ENCODE measurements around the gene LRP5.
"Not testable (repeated sequence)": the region's sequence is repeated elsewhere in the genome, so short reads cannot be mapped to it uniquely, and the experiment has no call there.

The LRP5 gene

DNA sequence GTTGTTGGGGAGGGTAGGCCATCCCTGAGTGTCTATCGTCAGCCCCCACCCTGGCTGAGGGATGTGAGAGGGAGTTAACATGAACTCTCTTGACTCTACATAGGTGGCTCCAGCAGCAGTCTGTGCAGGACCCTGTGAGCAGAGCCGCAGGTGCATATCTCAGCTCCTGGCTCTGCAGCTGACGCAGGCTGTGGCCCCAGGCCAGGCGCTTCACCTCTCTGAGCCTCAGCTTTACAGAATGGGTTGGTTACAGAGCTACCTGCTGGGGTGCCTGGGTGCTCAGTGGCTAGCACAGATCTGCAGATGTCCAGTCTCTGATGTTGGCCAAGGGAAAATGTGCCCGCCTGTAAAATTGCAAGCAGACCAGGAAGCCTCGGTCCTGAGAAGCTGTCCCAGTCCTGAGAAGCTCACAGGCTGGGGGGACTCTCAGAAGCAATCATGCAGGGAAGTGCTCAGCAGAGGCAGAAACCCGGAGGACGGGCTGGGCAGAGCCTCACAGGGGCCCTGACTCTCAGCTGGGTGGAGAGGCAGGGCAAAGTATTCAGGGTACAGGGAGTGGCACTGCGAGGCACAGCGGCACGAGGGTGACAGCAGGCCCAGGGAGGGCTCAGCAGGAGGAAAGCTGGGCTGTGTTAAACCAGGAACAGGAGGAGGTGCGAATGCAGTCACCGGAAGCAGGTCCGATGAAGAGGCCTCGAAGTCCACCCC is 15.9 kb upstream of the LRP5 start:
- TF ChIP-seq ZNF274 (IDR thresholded peaks at IDR 0.05; ENCODE audit: low read depth, low read length) = no peak
- no peak overlapping the region for H3K4me3 ChIP-seq (ENCODE audit: low read length)

DNA sequence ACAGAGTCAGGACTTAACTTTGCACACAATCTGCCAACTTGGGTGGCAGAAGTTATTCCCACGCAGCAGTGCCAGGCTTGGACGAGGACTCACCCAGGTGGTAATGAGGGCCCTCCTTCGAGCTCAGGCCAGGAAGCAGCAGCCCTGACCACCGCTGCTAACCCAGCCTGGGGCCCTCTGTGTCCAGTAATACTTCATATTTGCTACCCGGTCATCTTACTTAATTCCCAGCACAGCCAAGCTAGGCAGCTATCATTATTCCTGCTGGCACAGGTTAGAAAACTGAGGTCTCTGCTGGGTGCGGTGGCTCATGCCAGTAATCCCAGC is 15.4 kb upstream of the LRP5 start:
- TF ChIP-seq ZNF274 (IDR thresholded peaks at IDR 0.05; ENCODE audit: low read depth, low read length) = no peak
- H3K4me3 ChIP-seq (ENCODE audit: low read length) = no peak overlapping the region

DNA sequence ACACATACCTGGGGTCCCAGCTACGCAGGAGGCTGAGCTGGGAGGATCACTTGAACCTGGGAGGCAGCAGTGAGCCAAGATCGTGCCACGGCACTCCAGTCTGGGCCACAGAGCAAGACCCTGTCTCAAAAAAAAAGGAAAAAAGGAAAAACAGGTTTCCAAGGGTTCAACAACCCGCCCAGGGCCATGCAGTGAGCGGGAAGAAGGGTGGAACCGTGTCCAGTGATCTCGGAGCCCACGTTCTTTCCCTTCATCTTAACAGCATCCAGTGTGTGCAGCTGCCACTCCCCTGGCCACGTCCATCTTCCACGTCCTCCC is 14.9 kb upstream of the LRP5 start:
- TF ChIP-seq ZNF274 (IDR thresholded peaks at IDR 0.05; ENCODE audit: low read depth, low read length) = no peak
- H3K4me3 ChIP-seq (ENCODE audit: low read length) = no peak overlapping the region

DNA sequence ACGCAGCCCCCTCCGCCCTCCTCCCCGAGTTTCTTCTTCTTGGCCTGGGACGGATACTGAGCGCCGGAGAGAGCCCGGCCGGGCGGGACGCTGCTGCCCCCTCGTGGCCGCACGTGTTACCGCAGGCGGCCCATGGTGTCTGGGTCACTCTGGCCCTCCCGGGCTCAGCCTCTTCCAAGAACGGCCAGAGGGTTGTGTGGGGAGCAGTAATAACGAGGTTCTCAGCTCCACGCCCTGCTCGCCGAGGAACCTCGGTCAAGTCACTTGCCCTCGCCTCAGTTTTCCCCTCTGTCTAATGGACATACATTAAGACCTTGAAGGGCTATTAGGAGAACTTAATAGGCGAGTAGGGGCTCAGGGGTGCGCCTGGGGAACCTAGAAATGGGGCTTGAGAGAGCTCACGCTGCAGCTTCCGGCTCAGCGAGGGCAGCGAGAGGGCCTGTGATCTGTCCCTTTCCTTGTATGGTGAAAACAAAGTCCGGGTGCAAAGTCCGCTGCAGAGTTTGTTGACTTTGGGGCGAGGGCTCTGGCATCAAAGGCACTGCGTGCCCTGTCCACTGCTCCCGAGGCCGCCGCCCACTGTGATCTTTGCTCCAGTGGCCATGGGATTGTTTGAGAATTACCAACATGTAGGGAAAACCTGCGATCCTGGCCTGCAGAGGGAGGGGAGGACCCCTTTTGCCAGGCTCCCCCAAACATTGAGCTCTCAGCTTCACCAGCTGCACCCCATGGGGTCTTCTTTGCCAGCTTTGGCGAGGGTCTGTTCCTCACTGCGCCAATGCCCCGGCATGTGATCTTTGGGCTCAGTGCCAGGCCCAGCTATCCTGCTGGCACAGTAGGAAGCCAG is 14.4 kb upstream of the LRP5 start:
- no peak overlapping the region for H3K4me3 ChIP-seq (ENCODE audit: low read length)

DNA sequence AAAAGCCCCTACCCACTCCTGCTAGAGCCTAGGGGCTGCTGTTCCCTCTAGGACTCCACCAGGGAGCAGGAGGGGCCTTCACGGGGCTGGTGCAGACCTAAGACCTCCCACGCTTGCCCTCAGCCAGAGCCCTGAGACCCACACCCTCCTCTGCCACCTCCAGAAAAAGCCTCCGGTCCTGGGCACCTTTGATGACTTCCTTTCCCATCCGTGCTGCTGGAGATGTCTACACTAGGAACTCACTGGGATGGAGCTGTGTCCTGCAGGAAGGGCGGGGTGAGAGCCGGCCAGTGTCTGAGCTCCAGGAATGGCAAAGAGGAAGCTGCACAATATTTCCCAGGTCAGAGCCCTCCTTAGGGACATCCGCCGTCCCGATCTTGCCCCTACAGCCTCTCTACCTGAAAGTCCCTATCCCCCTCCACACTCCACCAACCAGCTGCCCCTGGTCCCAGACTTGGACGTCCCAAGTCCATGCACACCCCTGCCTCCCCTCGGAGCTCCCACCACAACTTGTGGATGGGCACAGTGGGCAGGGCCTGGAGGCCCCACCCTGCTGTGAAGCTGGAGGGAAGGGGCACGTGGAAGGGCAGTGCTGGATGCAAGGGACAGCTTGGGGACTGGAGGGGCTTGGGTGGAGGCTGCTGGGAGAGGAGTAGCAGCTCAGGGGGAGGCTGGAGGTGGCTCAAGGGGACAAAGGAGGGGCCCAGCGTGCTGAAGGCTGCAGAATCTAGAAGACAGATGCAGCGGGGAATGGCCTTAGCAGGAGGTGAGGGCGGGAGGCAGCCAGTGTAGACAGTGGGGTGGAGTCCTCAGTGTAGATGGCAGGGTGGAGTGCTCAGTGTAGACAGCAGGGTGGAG is 13.5 kb upstream of the LRP5 start:
- TF ChIP-seq ZNF274 (IDR thresholded peaks at IDR 0.05; ENCODE audit: low read depth, low read length) = no peak
- no peak overlapping the region for H3K4me3 ChIP-seq (ENCODE audit: low read length)

More for the DNA sequence above, 14.4 kb upstream of the LRP5 start:
- no peak for TF ChIP-seq ZNF274 (IDR thresholded peaks at IDR 0.05; ENCODE audit: low read depth, low read length)

GRCh38 chr11:68299517-68299879 is 12.9 kb upstream of the LRP5 start:
- not testable (repeated sequence) for H3K4me3 ChIP-seq (ENCODE audit: low read length)

DNA sequence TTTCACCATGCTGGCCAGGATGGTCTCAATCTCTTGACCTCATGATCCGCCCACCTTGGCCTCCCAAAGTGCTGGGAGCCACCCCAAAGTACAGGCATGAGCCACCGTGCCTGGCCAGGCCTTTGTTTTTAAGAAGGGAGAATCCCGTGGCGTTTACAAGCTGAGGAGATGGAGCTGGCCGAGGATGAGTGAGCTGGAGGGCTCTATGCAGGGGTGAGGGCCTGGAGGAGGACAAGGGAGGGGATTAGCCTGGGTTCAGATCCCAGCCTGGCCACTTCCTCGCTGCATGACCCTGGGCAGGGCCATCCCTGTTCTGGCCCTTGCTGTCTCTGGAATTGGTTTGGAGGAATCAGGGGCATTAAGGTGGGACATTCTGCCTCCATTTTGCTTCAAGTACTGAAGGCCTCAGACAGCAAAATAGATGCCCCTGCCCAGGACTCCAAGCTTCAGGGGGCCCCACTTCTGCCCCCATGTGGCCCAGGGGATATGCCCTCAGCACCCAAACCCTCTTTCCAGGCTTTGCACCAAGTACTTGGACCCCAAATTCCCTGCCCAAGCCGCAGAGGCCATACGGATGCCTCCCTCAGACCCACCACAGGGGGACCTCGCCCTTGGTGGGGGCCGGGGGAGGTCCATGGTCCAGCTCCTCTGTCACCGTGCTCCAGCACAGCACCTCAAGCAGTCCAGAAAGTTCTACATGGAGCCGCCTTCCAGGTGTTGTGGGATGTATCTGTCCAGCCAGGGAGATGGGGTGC is 12.1 kb upstream of the LRP5 start:
- TF ChIP-seq ZNF274 (IDR thresholded peaks at IDR 0.05; ENCODE audit: low read depth, low read length) = no peak
- H3K4me3 ChIP-seq (ENCODE audit: low read length) = no peak overlapping the region

- no peak for TF ChIP-seq ZNF274 (IDR thresholded peaks at IDR 0.05; ENCODE audit: low read depth, low read length)
- no peak overlapping the region for H3K4me3 ChIP-seq (ENCODE audit: low read length)
Observed at GRCh38 chr11:68302256-68302655, 10.1 kb upstream of the LRP5 start.

- TF ChIP-seq ZNF274 (IDR thresholded peaks at IDR 0.05; ENCODE audit: low read depth, low read length) = no peak
- H3K4me3 ChIP-seq (ENCODE audit: low read length) = no peak overlapping the region
Observed at GRCh38 chr11:68302670-68303069, 9.7 kb upstream of the LRP5 start.

DNA sequence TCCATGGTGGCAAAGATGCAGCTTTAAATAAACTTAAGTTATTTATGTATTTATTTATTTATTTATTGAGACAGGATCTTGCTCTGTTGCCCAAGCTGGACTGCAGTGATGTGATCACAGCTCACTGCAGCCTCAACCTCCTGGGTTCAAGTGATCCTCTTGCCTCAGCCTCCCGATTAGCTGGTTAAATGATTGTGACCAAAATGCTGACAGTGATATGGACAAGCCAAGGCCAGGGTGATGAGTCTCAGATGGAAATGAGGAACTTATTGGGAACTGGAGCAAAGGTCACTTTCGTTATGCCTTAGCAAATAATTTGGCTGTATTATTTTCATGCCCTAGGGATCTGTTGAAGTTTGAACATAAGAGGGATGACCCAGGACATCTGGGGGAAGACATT is 9.3 kb upstream of the LRP5 start:
- no peak for TF ChIP-seq ZNF274 (IDR thresholded peaks at IDR 0.05; ENCODE audit: low read depth, low read length)
- H3K4me3 ChIP-seq (ENCODE audit: low read length) = no peak overlapping the region

DNA sequence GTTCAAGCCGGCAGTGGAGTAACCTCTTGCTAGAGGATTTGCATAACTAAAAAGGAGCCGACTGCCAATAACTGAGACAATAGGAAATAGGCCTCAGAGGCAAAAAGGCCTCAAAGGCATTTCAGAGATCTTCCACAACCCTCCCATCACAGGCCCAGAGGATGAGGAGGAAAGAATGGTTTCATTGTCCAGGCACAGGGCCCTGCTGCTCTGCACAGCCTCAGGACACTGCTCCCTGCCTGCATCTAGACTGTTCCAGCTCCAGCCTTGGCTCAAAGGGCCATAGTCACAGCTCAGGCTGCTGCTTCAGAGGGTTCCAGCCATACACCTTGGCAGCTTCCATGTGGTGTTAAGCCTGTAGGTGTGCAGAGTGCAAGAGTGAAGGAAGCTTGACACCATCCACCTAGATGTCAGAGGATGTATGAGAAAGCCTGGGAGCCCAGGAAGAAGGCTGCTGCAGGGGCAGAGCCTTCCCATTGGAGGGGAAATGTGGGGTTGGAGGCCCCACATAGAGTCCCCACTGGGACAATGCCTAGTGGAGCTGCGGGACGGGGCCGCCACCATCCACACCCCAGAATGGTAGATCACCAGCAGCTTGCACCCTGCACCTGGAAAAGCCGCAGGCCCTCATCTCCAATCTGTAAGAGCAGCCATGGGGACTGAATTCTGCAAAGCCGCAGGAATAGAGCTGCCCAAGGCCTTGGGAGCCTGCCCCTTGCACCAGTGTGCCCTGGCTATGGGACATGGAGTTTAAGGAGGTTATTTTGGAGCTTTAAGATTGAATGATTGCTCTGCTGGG is 8.2 kb upstream of the LRP5 start:
- no peak overlapping the region for H3K4me3 ChIP-seq (ENCODE audit: low read length)
- no peak for TF ChIP-seq ZNF274 (IDR thresholded peaks at IDR 0.05; ENCODE audit: low read depth, low read length)

DNA sequence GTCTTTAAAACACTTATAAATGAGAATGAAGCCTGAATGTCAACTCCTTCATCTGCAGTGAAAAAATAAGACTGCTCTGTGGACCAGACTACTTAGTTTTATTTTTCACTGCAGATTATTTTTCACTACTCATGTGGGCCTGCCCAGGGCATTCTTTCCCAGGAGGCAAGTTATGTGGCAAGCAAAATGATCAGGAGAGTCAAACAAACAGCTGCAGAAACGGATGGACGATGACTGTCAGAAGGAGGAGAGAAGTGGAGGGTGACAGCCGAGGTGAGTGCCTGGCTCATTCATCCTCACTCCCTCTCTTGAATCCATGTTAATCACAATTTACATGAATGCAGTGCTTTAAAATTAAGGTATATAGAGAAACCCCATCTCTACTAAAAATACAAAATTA is 5.8 kb upstream of the LRP5 start:
- H3K4me3 ChIP-seq (ENCODE audit: low read length) = no peak overlapping the region
- no peak for TF ChIP-seq ZNF274 (IDR thresholded peaks at IDR 0.05; ENCODE audit: low read depth, low read length)

- H3K4me3 ChIP-seq (ENCODE audit: low read length) = no peak overlapping the region
- TF ChIP-seq ZNF274 (IDR thresholded peaks at IDR 0.05; ENCODE audit: low read depth, low read length) = no peak
Observed at GRCh38 chr11:68308068-68308467, 4.3 kb upstream of the LRP5 start.
